ENCODE measurements around the gene CBR1.

The CBR1 gene

DNA sequence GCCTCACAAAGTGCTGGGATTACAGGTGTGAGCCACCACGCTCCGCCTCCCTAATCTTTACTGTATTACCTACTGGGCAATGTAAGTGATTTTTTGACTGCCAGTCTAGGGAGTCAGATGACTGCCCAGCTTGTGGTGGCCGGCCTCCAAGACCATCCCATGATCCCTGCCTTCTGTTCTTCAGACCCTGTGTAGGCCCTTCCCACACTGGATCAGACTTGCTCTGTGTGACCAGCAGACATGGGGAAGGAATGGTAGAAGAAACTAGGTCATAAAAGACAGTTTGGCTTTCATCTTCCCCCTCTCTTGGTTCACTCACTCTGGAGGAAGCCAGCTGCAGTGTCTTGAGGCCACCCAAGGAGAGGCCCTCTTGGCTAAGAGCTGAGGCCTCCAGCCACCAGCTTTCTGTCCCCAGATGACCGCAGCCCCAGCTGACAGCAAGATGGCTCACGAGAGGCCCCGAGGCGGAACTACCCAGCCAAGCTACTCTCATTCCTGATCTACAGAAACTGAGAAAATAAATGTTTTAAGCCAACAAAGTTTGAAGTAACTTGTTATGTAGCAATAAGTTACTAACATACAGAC, 50.6 kb downstream of the CBR1 start:
- DNase-seq = no peak
